Stimulated activated memory B cell treated with anti-CD40 and anti-IgM and Interleukin-4, amounts not matched to agents 10 μg/mL and 1 μg/mL and 100 μg/mL, for 72 hours (primary cell): ENCODE results near the gene CTNNA1.
A peak's percentile ranks its signal among the peaks of the same experiment; 100 is the strongest.
"Not testable (repeated sequence)": the region's sequence is repeated elsewhere in the genome, so short reads cannot be mapped to it uniquely, and the experiment has no call there.

Experiments used
- ATAC-seq: fragments of 150-1000 bp; cut with Tn5 transposase; 2 replicates; pipeline ENCODE4 v1.10.0; 2021
- H3K27ac Mint-ChIP-seq: one replicate; pipeline ENCODE4 v1.8.0; 2022; ENCODE audit warnings: mild to moderate bottlenecking, mixed read lengths
- H3K27me3 Mint-ChIP-seq: one replicate; pipeline ENCODE4 v1.8.0; 2022; ENCODE audit warnings: mixed read lengths
- H3K36me3 Mint-ChIP-seq: one replicate; pipeline ENCODE4 v1.8.0; 2022; ENCODE audit warnings: mixed read lengths
- H3K4me1 Mint-ChIP-seq: one replicate; pipeline ENCODE4 v1.8.0; 2022; ENCODE audit warnings: mixed read lengths
- H3K4me3 Mint-ChIP-seq: one replicate; pipeline ENCODE4 v1.8.0; 2022; ENCODE audit warnings: mild to moderate bottlenecking, moderate library complexity, mixed read lengths
- H3K9me3 Mint-ChIP-seq: one replicate; pipeline ENCODE4 v1.8.0; 2022; ENCODE audit warnings: mixed read lengths

Gene CTNNA1

DNA sequence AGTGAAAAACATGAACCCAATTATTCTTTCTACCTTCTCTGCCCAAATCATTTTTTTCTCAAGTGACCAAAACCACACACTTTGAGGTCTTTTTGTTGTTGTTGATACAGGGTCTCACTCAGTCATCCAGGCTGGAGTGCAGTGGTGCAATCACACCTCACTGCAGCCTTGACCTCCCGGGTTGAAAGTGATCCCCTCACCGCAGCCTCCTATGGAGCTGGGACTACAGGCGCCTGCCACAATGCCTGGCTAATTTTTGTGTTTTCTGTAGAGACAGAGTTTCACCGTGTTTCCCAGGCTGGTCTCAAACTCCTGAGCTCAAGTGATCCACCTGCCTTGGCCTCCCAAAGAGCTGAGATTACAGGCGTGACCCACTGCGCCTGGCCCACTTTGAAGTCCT, 8.4 kb downstream of the CTNNA1 start:
- not testable (repeated sequence) for H3K27me3 Mint-ChIP-seq

GRCh38 chr5:138762110-138762509, 8.9 kb downstream of the CTNNA1 start:
- peaks cover 30% of the 10 kb centered on the region for H3K4me1 Mint-ChIP-seq
- ATAC-seq = no peak
- H3K27me3 Mint-ChIP-seq = no peaks in the 10 kb centered on the region
- H3K36me3 Mint-ChIP-seq = peaks cover 41% of the 10 kb centered on the region
- no peak overlapping the region for H3K27ac Mint-ChIP-seq
- H3K4me3 Mint-ChIP-seq = no peak overlapping the region
- H3K9me3 Mint-ChIP-seq = peaks cover 2% of the 10 kb centered on the region

More for the DNA sequence above, 8.4 kb downstream of the CTNNA1 start:
- Mint-ChIP-seq H3K4me1 (peaks cover 33% of the 10 kb centered on the region), H3K36me3 (peaks cover 46% of the 10 kb centered on the region)
- H3K27ac Mint-ChIP-seq, H3K4me3 Mint-ChIP-seq, ATAC-seq, H3K9me3 Mint-ChIP-seq: not testable (repeated sequence)

DNA sequence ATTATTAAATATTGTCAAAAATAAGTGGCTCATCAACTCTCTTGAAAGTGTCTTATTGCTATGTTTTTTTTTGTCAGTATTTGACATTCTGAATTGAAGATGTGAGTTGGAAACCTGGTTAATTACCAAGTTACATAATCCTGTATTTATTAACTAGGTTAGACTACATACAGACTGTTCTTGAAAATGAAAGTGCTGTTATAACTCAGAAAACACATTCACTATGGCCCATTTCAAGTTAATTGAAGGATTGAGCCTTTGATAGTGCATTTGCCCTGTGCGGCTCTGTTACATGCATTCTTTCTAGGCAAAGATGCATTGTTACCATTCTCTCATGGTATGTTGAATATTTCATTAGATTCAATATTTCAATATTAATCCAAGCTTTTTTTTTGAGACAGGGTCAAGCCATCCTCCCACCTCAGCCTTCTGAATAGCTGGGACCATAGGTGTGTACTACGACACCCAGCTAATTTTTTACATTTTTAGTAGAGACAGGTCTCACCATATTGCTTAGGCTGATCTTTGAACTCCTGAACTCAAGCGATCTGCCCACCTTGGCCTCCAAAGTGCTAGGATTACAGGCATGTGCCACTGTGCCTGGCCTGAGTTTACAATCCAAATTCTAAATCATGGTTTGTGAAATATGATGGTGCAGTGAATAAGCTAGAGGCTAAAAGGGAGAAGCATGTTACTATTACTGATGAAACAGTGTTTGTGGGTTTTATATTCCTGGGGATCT, 10.0 kb downstream of the CTNNA1 start:
- Mint-ChIP-seq H3K4me3 (no peak overlapping the region), H3K4me1 (peaks cover 28% of the 10 kb centered on the region), H3K36me3 (peaks cover 30% of the 10 kb centered on the region), H3K27me3 (no peaks in the 10 kb centered on the region), H3K9me3 (no peaks in the 10 kb centered on the region), H3K27ac (no peak overlapping the region)
- no peak for ATAC-seq

DNA sequence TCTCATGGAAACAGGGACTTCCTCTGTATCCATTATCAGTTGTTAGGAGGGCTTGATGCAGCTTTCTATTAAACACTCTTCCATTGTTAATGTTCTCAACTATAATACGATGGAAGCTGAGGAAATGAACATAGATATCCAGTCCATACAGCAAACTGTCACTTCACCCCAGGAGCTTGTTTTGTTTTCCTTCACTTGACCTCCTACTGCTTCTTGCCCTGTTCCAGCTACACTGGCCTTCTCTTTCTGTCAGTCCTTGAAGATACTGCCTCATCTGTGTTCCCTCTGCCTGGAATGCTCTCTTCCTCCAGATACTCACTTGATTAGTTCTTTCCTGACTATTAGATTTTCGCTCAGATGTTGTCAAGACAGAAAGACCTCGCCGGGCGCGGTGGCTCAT, 17.1 kb downstream of the CTNNA1 start:
- H3K27me3 Mint-ChIP-seq = no peaks in the 10 kb centered on the region
- no peak overlapping the region for H3K4me3 Mint-ChIP-seq
- H3K36me3 Mint-ChIP-seq = peaks cover 9% of the 10 kb centered on the region
- H3K27ac Mint-ChIP-seq = no peak overlapping the region
- peaks cover 50% of the 10 kb centered on the region for H3K4me1 Mint-ChIP-seq
- ATAC-seq = no peak
- H3K9me3 Mint-ChIP-seq = no peaks in the 10 kb centered on the region

DNA sequence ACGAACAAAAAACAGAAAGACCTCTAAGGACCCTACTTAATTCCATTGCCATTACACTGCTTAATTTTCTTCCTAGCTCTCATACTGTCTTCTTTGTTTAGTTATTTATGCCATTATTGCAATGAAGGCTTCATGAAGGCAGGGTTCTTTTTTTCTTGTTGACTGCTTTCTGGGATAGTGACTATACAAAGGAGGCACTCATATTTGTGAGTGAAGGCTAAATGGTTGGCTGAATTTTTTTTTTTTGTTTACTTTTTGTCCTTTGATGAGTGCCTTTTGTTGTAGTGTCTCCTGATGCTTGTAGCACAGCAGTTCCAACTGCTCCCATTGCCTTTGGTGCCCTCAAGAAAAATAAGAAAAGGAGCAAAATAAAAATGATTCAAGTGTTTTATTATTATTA, 17.8 kb downstream of the CTNNA1 start:
- ATAC-seq = no peak
- no peaks in the 10 kb centered on the region for H3K9me3 Mint-ChIP-seq
- no peak overlapping the region for H3K4me3 Mint-ChIP-seq
- H3K27me3 Mint-ChIP-seq = no peaks in the 10 kb centered on the region
- peaks cover 48% of the 10 kb centered on the region for H3K4me1 Mint-ChIP-seq
- peaks cover 9% of the 10 kb centered on the region for H3K36me3 Mint-ChIP-seq
- no peak overlapping the region for H3K27ac Mint-ChIP-seq

GRCh38 chr5:138772986-138773594, 19.9 kb downstream of the CTNNA1 start:
- peaks cover 3% of the 10 kb centered on the region for H3K9me3 Mint-ChIP-seq
- no peak overlapping the region for H3K4me3 Mint-ChIP-seq
- peaks cover 35% of the 10 kb centered on the region for H3K4me1 Mint-ChIP-seq
- no peaks in the 10 kb centered on the region for H3K27me3 Mint-ChIP-seq
- H3K27ac Mint-ChIP-seq = no peak overlapping the region
- H3K36me3 Mint-ChIP-seq = peaks cover 17% of the 10 kb centered on the region
- ATAC-seq = no peak

DNA sequence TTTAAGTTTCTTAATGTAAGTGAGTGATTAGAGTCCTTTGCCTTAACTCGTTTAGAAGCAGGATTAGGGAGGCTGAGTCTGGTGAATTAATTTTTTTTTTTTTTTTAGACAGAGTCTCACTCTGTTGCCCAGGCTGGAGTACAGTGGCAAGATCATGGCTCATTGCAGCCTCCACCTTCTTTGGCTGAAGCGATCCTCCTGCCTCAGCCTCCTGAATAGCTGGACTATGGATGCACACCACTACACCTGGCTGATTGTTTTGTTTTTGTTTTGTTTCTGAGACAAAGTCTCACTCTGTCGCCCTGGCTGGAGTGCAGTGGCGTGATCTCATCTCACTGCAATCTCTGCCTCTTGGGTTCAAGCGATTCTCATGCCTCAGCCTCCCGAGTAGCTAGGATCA, 20.4 kb downstream of the CTNNA1 start:
- Mint-ChIP-seq H3K36me3 (peaks cover 22% of the 10 kb centered on the region), H3K4me1 (peaks cover 35% of the 10 kb centered on the region)
- not testable (repeated sequence) for ATAC-seq, H3K27ac Mint-ChIP-seq, H3K27me3 Mint-ChIP-seq, H3K9me3 Mint-ChIP-seq, H3K4me3 Mint-ChIP-seq

- Mint-ChIP-seq H3K27ac (no peak overlapping the region), H3K4me3 (no peak overlapping the region), H3K9me3 (peaks cover 3% of the 10 kb centered on the region), H3K27me3 (no peaks in the 10 kb centered on the region), H3K36me3 (peaks cover 27% of the 10 kb centered on the region), H3K4me1 (peaks cover 29% of the 10 kb centered on the region)
- peak; percentile 48 for ATAC-seq
Observed at GRCh38 chr5:138775034-138775433, 21.8 kb downstream of the CTNNA1 start.

DNA sequence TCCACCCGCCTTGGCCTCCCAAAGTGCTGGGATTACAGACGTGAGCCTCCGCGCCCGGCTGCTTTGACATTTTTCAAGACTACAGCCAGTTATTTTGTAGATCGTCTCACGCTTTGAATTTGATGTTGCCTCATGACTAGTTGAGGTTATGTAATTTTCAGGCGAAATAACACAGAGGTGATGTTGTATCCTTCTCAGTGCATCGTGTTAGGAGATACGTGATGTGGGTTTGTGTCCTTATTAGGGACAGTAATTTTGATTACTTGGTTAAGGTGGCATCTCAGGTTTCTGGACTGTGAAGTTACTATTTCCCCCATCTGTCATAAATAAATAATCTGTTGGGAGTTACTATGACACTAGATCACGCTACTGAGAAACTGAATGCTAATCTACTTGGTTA, 25.0 kb downstream of the CTNNA1 start:
- Mint-ChIP-seq H3K4me1 (peaks cover 11% of the 10 kb centered on the region), H3K9me3 (peaks cover 3% of the 10 kb centered on the region), H3K27ac (no peak overlapping the region), H3K27me3 (no peaks in the 10 kb centered on the region), H3K36me3 (peaks cover 36% of the 10 kb centered on the region), H3K4me3 (no peak overlapping the region)
- ATAC-seq = no peak

DNA sequence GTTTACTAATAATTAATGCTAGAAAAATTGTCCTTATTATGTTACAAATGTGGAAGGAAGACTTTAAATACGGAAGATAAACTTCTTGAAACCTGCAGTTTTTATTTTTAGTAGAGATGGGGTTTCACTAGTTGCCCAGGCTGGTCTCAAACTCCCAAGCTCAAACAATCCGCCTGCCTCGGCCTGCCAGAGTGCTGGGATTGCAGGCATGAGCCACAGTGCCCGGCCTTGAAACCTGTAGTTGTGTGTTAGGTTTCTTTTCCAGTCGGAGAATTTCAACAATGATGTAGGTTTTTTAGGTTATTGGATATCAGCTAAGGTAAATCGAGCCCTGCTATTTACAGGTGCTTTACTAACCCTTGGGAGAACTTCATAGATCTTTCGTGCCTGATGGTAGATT, 30.8 kb downstream of the CTNNA1 start:
- no peak overlapping the region for H3K4me3 Mint-ChIP-seq
- H3K27ac Mint-ChIP-seq = no peak overlapping the region
- no peaks in the 10 kb centered on the region for H3K9me3 Mint-ChIP-seq
- peaks cover 6% of the 10 kb centered on the region for H3K4me1 Mint-ChIP-seq
- peaks cover 41% of the 10 kb centered on the region for H3K36me3 Mint-ChIP-seq
- ATAC-seq = no peak
- H3K27me3 Mint-ChIP-seq = no peaks in the 10 kb centered on the region

DNA sequence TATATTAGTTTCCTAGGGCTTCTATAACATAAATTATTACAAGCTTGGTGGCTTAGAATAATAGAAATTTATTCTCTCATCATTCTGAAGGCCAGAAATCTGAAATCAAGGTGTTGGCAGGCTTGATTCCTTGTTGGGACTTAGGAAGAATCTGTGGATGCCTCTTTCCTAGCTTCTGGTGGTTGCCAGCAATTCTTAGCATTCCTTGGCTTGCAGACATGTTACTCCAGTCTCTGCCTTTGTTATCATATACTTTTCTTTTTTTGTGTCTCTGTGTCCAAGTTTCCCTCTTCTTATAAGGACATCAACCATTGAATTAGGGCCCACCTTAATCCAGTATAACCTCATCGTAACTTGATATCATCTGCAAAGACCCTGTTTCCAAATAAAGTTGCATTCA, 31.4 kb downstream of the CTNNA1 start:
- Mint-ChIP-seq H3K27ac (no peak overlapping the region), H3K36me3 (peaks cover 44% of the 10 kb centered on the region), H3K27me3 (no peaks in the 10 kb centered on the region), H3K9me3 (no peaks in the 10 kb centered on the region), H3K4me1 (peaks cover 12% of the 10 kb centered on the region), H3K4me3 (no peak overlapping the region)
- no peak for ATAC-seq

GRCh38 chr5:138789771-138790242, 36.6 kb downstream of the CTNNA1 start:
- ATAC-seq = no peak
- H3K27me3 Mint-ChIP-seq = no peaks in the 10 kb centered on the region
- H3K36me3 Mint-ChIP-seq = peaks cover 28% of the 10 kb centered on the region
- H3K9me3 Mint-ChIP-seq = no peaks in the 10 kb centered on the region
- peaks cover 33% of the 10 kb centered on the region for H3K4me1 Mint-ChIP-seq
- no peak overlapping the region for H3K27ac Mint-ChIP-seq
- H3K4me3 Mint-ChIP-seq = no peak overlapping the region

GRCh38 chr5:138790684-138791083, 37.5 kb downstream of the CTNNA1 start:
- ATAC-seq = no peak
- peaks cover 33% of the 10 kb centered on the region for H3K4me1 Mint-ChIP-seq
- H3K27me3 Mint-ChIP-seq = no peaks in the 10 kb centered on the region
- no peaks in the 10 kb centered on the region for H3K9me3 Mint-ChIP-seq
- no peak overlapping the region for H3K27ac Mint-ChIP-seq
- H3K36me3 Mint-ChIP-seq = peaks cover 22% of the 10 kb centered on the region
- no peak overlapping the region for H3K4me3 Mint-ChIP-seq

DNA sequence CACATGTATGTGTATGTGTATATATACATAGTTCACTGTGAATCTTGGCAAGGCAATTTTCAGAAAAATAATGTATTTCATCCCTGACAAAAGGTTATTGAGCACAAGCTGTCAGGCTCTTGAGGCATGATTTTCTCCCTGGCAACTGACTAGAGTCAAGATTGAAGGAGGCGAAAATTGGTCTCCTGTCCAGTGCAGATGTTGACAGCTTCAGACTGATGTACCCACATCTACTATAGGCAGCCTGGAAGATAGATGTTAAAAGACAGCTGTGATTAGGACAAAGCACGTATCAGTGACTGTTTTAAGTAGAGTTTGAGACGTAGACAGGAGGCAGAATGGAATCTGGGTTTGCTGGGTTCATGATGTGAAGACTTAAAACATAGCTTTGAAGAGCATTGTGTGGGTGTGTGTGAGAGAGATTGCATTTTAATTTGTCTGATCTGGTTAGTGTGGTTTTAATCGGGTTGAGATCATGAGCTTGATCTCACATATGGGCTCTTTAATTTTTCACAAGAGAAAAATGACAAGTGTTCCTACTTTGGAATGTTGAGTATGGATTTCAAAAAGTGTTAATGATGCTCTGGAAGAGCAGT, 39.1 kb downstream of the CTNNA1 start:
- Mint-ChIP-seq H3K36me3 (peaks cover 16% of the 10 kb centered on the region), H3K4me3 (no peak overlapping the region), H3K27me3 (no peaks in the 10 kb centered on the region), H3K27ac (no peak overlapping the region), H3K9me3 (no peaks in the 10 kb centered on the region), H3K4me1 (peaks cover 33% of the 10 kb centered on the region)
- no peak for ATAC-seq

DNA sequence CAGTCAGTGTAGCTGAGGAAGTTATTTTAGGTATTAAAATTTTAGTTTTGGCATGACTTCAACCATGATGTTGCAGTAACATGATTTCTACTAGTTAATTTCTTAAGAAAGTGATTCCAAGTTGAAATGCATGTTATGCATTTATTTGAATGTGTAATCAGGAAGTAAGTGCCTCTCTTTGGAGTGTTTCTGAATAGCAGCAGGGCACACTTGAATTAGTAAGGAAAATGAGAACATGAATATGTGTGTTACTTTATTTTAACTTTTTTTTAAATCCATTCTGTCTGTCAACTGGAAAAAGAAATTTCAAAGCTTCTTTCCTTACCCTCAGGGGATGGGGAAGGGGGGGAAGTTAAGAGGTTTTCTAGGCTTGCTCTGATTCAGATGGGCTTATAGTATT, 40.4 kb downstream of the CTNNA1 start:
- no peak for ATAC-seq
- H3K4me1 Mint-ChIP-seq = peaks cover 31% of the 10 kb centered on the region
- no peaks in the 10 kb centered on the region for H3K9me3 Mint-ChIP-seq
- no peak overlapping the region for H3K27ac Mint-ChIP-seq
- H3K27me3 Mint-ChIP-seq = no peaks in the 10 kb centered on the region
- peaks cover 16% of the 10 kb centered on the region for H3K36me3 Mint-ChIP-seq
- no peak overlapping the region for H3K4me3 Mint-ChIP-seq

DNA sequence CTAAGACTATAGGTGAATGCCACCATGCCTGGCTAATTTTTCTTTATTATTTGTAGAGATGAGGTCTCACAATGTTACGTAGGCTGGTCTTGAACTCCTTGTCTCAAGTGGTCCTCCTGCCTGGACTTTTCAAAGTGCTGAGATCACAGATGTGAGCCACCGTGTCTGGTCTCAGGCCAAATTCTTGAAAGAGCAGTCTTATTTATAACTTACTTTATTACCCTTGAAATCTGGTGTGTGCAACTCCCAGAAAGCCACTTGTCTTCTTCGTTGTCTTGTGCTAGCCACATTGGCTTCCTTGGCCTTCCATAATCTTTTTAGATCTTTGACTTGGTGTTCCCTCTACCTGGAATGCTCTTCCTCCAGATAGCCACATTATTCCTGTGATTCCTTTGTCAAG, 50.1 kb downstream of the CTNNA1 start:
- no peak overlapping the region for H3K4me3 Mint-ChIP-seq
- ATAC-seq = no peak
- peaks cover 70% of the 10 kb centered on the region for H3K36me3 Mint-ChIP-seq
- no peak overlapping the region for H3K27ac Mint-ChIP-seq
- H3K27me3 Mint-ChIP-seq = no peaks in the 10 kb centered on the region
- peaks cover 3% of the 10 kb centered on the region for H3K9me3 Mint-ChIP-seq
- H3K4me1 Mint-ChIP-seq = peaks cover 22% of the 10 kb centered on the region
